HepG2 (cell line): ENCODE results near the gene TACC3. TPM values are rescaled to one million over a fixed set of nuclear protein-coding genes. Genes with fewer than 3 reads are reported as not detected.

Experiments used
- CHCHD3 ChIP-seq: sonication (generic); formaldehyde crosslinking; IDR thresholded peaks from 2 replicates; pipeline ENCODE4 v1.8.0; 2022; ENCODE audit warnings: mild to moderate bottlenecking, missing genetic modification reagents, moderate library complexity
- MTF1 ChIP-seq: sonication (generic); formaldehyde crosslinking; IDR thresholded peaks from 2 replicates; pipeline ENCODE4 v1.5.0; 2020; ENCODE audit warnings: missing genetic modification reagents
- NFE2 ChIP-seq: sonication (generic); formaldehyde crosslinking; IDR thresholded peaks from 2 replicates; pipeline ENCODE4 v1.4.0; 2020; ENCODE audit warnings: missing genetic modification reagents
- SIX1 ChIP-seq: sonication (generic); formaldehyde crosslinking; IDR thresholded peaks from 2 replicates; pipeline ENCODE4 v1.4.0; 2020; ENCODE audit warnings: missing genetic modification reagents, borderline replicate concordance
- SMAD9 ChIP-seq: sonication (generic); formaldehyde crosslinking; IDR thresholded peaks from 2 replicates; pipeline ENCODE4 v1.5.1; 2020; ENCODE audit warnings: mild to moderate bottlenecking, missing genetic modification reagents
- ZFAT ChIP-seq: sonication (generic); formaldehyde crosslinking; conservative IDR thresholded peaks from 2 replicates; pipeline ENCODE4 v1.8.1; 2023; ENCODE audit warnings: missing genetic modification reagents, inconsistent platforms
- ZNF12 ChIP-seq: sonication (generic); formaldehyde crosslinking; IDR thresholded peaks from 2 replicates; pipeline ENCODE4 v1.5.0; 2020; ENCODE audit warnings: missing genetic modification reagents
- ZNF737 ChIP-seq: sonication (generic); formaldehyde crosslinking; IDR thresholded peaks from 2 replicates; pipeline ENCODE4 v1.5.0; 2020; ENCODE audit warnings: missing genetic modification reagents, mild to moderate bottlenecking, borderline replicate concordance
- polyA plus RNA-seq, 8 experiments: library from polyadenylated mRNA; depleted of rRNA in 3 of 8; stranded (reverse) in 7 of 8; unstranded in 1 of 8; fragments of >200 nt; fragmentation: Illumina TruSeq in 4 of 8; extraction: Trizol in 4 of 8; gene quantifications; 2 replicates each; pipeline versions ENCODE4 v1.2.1 to v1.2.3, GENCODE V29; 2011 to 2016; ENCODE audit warnings: low read depth in 4 of 8, missing spikeins in 1 of 8, mixed read lengths in 1 of 8; ENCODE audit not compliant: insufficient read depth in 1 of 8
- total RNA-seq, 5 experiments: library from RNA; depleted of rRNA; stranded (reverse); fragments of >200 nt; fragmentation: Illumina TruSeq; extraction: Trizol; gene quantifications; 2 replicates each; pipeline ENCODE4 v1.2.3, GENCODE V29; 2016; ENCODE audit warnings: low read depth in 1 of 5
- TF ChIP-seq, protein P1 (sequence below), 2 experiments: IDR thresholded peaks; 2 replicates each; pipeline ENCODE4 v1.6.1; 2011 to 2012; ENCODE audit warnings: low read length in 2 of 2, borderline replicate concordance in 1 of 2, low read depth in 1 of 2, mild to moderate bottlenecking in 1 of 2, moderate library complexity in 1 of 2
- TF ChIP-seq, protein P2 (sequence below), 2 experiments: fragments of 450-650 bp in 1 of 2; sonication (generic) in 1 of 2; formaldehyde crosslinking; IDR thresholded peaks; 2 replicates each; pipeline versions ENCODE4 v1.5.0 to v1.8.0; 2020 to 2022; ENCODE audit warnings: mild to moderate bottlenecking in 1 of 2, missing genetic modification reagents in 1 of 2
- TF ChIP-seq, protein P3 (sequence below): IDR thresholded peaks from 2 replicates; pipeline ENCODE4 v1.6.1; 2016; ENCODE audit warnings: control low read depth
- TF ChIP-seq, protein P4 (sequence below): sonication (generic); formaldehyde crosslinking; IDR thresholded peaks from 2 replicates; pipeline ENCODE4 v1.4.0; 2020; ENCODE audit warnings: missing genetic modification reagents, low read depth, mild to moderate bottlenecking, borderline replicate concordance
- TF ChIP-seq, protein P5 (sequence below): sonication (generic); formaldehyde crosslinking; IDR thresholded peaks from 2 replicates; pipeline ENCODE4 v1.5.0; 2020; ENCODE audit warnings: mild to moderate bottlenecking, missing genetic modification reagents
- TF ChIP-seq, protein P6 (sequence below): sonication (generic); formaldehyde crosslinking; IDR thresholded peaks from 2 replicates; pipeline ENCODE4 v1.4.0; 2020; ENCODE audit warnings: missing genetic modification reagents, borderline replicate concordance
- TF ChIP-seq, protein P7 (sequence below): sonication (generic); formaldehyde crosslinking; IDR thresholded peaks from 2 replicates; pipeline ENCODE4 v1.4.0; 2020; ENCODE audit warnings: missing genetic modification reagents

TACC3 gene
- total and polyA plus RNA-seq, 2 of the 13 experiments (the other 11 are each of a cell fraction or from before 2014, with no cell fraction given), result 20.3 to 21.2 TPM

DNA sequence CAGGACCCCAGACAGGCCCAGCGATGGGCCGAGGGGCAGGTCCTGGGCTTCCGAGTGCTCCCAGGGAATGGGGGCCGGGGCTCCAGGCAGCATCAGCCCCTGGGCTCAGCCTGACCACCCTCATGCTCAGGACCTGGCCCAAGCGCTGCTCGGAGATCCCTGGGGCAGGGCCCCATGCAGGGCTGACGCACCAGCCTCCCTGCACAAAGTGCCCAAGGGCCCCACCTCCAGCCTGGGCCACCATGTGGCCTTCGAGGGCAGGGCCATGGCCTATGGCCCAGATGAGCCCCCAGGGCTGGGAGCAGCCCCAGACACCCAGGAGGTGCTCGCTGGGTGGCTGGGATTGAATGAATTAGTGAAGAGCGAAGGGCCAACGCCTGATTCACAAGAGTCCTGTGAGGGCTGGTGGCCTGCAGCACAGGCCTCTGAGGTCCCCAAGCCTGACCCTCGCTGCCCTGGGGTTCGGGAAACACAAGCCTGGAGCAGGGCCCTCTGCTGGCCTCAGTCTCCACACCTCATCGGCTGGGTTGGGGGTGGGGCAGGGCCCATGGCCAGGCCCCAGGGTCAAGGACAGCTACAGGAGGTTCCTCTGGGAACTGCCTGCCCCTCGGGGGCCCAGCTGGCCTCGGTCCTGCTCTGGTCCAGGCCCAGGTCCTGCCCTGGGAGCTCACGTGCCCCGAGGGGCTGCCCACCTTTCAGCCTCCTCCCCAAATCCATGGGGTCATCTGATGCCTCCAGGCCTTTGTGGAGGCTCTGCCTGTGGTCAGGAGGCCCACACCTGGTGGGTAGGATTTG lies 58.5 kb downstream of the TACC3 start (continued):
- TF ChIP-seq, protein P1, sequence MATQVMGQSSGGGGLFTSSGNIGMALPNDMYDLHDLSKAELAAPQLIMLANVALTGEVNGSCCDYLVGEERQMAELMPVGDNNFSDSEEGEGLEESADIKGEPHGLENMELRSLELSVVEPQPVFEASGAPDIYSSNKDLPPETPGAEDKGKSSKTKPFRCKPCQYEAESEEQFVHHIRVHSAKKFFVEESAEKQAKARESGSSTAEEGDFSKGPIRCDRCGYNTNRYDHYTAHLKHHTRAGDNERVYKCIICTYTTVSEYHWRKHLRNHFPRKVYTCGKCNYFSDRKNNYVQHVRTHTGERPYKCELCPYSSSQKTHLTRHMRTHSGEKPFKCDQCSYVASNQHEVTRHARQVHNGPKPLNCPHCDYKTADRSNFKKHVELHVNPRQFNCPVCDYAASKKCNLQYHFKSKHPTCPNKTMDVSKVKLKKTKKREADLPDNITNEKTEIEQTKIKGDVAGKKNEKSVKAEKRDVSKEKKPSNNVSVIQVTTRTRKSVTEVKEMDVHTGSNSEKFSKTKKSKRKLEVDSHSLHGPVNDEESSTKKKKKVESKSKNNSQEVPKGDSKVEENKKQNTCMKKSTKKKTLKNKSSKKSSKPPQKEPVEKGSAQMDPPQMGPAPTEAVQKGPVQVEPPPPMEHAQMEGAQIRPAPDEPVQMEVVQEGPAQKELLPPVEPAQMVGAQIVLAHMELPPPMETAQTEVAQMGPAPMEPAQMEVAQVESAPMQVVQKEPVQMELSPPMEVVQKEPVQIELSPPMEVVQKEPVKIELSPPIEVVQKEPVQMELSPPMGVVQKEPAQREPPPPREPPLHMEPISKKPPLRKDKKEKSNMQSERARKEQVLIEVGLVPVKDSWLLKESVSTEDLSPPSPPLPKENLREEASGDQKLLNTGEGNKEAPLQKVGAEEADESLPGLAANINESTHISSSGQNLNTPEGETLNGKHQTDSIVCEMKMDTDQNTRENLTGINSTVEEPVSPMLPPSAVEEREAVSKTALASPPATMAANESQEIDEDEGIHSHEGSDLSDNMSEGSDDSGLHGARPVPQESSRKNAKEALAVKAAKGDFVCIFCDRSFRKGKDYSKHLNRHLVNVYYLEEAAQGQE (IDR thresholded peaks at IDR 0.05; ENCODE audit: borderline replicate concordance in 1 of 2, low read depth in 1 of 2, low read length in 2 of 2), result no peak
- no peak for TF ChIP-seq ZNF737
- no peak for TF ChIP-seq ZFAT (CRISPR knock-in tag)
- TF ChIP-seq SMAD9 (CRISPR knock-in tag), result no peak
- TF ChIP-seq MTF1 (CRISPR knock-in tag), result no peak
- TF ChIP-seq, protein P2, sequence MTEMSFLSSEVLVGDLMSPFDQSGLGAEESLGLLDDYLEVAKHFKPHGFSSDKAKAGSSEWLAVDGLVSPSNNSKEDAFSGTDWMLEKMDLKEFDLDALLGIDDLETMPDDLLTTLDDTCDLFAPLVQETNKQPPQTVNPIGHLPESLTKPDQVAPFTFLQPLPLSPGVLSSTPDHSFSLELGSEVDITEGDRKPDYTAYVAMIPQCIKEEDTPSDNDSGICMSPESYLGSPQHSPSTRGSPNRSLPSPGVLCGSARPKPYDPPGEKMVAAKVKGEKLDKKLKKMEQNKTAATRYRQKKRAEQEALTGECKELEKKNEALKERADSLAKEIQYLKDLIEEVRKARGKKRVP (CRISPR knock-in tag; IDR thresholded peaks at IDR 0.05), result no peak
- TF ChIP-seq NFE2 (CRISPR knock-in tag), result no peak
- no peak for TF ChIP-seq CHCHD3
- TF ChIP-seq, protein P3, sequence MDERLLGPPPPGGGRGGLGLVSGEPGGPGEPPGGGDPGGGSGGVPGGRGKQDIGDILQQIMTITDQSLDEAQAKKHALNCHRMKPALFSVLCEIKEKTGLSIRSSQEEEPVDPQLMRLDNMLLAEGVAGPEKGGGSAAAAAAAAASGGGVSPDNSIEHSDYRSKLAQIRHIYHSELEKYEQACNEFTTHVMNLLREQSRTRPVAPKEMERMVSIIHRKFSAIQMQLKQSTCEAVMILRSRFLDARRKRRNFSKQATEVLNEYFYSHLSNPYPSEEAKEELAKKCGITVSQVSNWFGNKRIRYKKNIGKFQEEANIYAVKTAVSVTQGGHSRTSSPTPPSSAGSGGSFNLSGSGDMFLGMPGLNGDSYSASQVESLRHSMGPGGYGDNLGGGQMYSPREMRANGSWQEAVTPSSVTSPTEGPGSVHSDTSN (CRISPR knock-in tag), result no peak
- TF ChIP-seq, protein P4, sequence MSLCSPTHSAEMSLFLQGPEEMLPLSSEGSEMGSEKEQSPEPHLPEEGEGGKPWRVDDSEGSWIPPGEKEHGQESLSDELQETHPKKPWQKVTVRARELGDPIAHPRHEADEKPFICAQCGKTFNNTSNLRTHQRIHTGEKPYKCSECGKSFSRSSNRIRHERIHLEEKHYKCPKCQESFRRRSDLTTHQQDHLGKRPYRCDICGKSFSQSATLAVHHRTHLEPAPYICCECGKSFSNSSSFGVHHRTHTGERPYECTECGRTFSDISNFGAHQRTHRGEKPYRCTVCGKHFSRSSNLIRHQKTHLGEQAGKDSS, result peak; percentile 87; the same call in 1 of the 2 replicates
- TF ChIP-seq, protein P5, sequence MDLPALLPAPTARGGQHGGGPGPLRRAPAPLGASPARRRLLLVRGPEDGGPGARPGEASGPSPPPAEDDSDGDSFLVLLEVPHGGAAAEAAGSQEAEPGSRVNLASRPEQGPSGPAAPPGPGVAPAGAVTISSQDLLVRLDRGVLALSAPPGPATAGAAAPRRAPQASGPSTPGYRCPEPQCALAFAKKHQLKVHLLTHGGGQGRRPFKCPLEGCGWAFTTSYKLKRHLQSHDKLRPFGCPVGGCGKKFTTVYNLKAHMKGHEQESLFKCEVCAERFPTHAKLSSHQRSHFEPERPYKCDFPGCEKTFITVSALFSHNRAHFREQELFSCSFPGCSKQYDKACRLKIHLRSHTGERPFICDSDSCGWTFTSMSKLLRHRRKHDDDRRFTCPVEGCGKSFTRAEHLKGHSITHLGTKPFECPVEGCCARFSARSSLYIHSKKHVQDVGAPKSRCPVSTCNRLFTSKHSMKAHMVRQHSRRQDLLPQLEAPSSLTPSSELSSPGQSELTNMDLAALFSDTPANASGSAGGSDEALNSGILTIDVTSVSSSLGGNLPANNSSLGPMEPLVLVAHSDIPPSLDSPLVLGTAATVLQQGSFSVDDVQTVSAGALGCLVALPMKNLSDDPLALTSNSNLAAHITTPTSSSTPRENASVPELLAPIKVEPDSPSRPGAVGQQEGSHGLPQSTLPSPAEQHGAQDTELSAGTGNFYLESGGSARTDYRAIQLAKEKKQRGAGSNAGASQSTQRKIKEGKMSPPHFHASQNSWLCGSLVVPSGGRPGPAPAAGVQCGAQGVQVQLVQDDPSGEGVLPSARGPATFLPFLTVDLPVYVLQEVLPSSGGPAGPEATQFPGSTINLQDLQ (CRISPR knock-in tag), result no peak; the same call in 1 of the 2 replicates
- TF ChIP-seq, protein P6, sequence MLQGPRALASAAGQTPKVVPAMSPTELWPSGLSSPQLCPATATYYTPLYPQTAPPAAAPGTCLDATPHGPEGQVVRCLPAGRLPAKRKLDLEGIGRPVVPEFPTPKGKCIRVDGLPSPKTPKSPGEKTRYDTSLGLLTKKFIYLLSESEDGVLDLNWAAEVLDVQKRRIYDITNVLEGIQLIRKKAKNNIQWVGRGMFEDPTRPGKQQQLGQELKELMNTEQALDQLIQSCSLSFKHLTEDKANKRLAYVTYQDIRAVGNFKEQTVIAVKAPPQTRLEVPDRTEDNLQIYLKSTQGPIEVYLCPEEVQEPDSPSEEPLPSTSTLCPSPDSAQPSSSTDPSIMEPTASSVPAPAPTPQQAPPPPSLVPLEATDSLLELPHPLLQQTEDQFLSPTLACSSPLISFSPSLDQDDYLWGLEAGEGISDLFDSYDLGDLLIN (CRISPR knock-in tag), result no peak
- no peak; the same call in 1 of the 2 replicates for TF ChIP-seq ZNF12 (CRISPR knock-in tag)
- no peak for TF ChIP-seq SIX1 (CRISPR knock-in tag)
- TF ChIP-seq, protein P7, sequence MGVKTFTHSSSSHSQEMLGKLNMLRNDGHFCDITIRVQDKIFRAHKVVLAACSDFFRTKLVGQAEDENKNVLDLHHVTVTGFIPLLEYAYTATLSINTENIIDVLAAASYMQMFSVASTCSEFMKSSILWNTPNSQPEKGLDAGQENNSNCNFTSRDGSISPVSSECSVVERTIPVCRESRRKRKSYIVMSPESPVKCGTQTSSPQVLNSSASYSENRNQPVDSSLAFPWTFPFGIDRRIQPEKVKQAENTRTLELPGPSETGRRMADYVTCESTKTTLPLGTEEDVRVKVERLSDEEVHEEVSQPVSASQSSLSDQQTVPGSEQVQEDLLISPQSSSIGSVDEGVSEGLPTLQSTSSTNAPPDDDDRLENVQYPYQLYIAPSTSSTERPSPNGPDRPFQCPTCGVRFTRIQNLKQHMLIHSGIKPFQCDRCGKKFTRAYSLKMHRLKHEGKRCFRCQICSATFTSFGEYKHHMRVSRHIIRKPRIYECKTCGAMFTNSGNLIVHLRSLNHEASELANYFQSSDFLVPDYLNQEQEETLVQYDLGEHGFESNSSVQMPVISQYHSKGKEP (CRISPR knock-in tag), result no peak; the same call in 1 of the 2 replicates
